HG03139 (cell line): ENCODE results near the gene IPP.
"Not testable (repeated sequence)": the region's sequence is repeated elsewhere in the genome, so short reads cannot be mapped to it uniquely, and the experiment has no call there.

Experiments
- ATAC-seq: cut with Tn5 transposase; IDR thresholded peaks from one replicate; pipeline ENCODE4 v1.9.1; 2021; ENCODE audit not compliant: unreplicated experiment

IPP gene

DNA sequence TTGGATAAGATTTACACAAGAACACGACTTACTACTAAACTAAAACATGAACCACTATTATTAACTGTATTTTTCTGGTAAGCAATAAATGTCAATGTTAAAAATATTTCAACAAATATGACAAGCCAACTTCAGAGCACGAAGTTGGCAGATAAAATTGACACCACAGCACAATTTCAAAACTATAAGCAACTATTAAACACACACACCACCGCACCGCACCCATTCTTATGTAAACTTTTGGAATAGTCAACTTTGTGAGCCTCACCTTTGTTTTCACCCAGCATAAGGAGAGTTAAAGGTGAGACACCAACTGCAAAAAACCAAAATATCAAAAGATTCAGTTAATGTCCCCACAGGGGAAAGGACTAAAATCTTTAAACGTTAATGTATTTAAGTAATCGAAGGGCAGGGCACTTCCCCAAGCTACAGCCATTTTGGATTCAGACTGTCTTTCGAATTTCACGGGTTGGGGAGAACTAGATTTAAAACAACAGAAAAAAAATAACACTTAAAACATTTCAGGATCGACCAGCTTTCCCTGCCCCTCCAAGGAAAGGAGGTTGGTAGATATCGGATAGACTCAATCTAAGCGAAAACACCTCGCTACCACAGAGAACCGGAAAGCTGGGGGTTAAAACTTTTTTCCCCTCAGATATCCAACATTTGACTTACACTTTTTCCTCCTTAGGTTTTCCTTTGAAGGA lies 65.0 kb downstream of the IPP start:
- no peak for ATAC-seq

DNA sequence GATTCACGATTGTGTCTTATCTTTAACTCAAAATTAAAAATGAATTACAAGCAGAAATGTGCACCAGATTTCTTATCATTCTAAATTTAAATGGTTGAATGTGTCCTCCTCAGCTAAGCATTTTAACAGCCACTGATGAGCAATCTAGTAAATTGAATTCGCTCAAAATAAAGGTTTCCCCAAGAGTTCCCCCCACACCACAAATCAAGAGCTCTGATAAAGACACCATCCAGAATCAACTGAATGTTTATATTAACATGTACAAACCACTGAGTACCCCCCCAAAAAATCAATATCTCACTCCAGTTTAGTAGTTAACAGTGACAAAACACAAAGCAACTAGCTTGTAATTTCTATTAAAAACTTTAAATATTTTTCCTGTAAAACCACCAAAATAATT lies 66.1 kb downstream of the IPP start:
- no peak for ATAC-seq

DNA sequence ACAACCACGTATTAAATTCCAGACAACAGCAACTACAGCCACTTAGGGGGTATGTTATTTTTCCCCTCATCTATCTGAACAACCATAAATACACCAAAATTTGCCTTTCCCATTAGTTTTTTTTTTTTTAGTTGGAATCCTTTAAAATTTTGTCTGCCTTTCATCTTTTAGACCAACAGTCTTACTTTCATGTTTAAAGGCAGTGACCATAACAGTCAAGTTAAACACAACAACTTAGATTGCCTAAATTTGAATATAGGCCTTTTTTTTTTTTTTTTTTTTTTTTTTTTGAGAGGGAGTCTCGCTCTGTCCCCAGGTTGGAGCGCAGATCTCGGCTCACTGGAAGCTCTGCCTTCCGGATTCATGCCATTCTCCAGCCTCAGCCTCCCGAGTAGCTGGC lies 67.5 kb downstream of the IPP start:
- ATAC-seq = no peak

DNA sequence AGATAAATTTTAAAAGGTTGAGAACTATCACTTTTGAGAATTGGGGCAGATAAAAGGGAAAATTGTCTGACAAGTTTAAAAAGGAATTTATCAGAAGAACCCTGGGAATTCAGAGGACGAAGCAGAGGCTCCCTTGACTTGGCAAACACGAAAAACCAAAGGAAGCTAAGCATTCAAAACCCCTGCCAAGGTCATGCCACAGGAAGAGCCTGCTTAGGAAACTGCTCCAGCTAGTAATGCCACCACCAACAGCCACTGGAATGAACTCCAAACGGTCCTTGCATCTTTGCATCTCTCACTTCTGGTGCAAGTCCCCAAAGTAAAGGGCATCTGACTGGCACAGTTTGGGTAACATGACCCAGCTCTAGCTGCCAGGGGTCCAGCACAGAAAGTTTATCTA lies 71.3 kb downstream of the IPP start:
- ATAC-seq = no peak

DNA sequence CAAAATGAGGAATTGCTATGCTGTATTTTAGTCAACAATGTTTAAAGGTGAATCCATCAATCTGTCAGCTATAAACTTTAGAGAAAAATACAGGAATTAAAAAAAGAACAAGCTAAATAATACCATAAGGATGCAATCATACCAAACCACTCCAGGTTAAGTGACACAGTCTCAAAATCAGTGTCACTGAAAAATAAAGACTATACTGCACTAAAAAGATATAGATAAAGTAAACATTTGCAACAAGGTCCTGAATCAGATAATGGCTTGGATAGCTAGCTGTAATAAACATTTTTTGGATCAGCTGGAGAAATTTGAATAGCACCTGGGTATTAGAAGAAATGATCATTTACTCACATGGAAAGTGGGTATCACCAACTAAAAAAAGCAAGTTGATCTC lies 72.0 kb downstream of the IPP start:
- no peak for ATAC-seq

DNA sequence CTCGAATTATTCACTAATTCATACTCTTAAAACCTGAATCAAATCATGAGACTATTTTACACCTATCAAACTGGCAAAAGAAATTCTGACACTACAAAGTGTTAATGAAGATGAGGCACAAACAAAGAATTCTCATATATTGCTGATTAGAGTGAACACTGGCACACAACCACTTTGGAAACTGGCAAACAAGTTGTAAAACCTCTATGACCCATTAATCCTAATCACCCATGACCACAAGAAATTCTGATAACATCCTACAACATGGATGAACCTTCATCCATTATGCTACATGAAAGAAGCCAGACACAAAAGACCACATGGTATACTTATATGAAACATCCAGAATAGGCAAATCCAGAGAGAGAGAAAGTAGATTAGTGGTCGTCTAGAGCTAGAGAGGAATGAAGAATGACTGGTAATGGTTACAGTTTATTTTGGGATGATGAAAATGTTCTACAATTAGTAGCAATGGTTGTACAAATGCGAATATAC lies 72.7 kb downstream of the IPP start:
- ATAC-seq = no peak

DNA sequence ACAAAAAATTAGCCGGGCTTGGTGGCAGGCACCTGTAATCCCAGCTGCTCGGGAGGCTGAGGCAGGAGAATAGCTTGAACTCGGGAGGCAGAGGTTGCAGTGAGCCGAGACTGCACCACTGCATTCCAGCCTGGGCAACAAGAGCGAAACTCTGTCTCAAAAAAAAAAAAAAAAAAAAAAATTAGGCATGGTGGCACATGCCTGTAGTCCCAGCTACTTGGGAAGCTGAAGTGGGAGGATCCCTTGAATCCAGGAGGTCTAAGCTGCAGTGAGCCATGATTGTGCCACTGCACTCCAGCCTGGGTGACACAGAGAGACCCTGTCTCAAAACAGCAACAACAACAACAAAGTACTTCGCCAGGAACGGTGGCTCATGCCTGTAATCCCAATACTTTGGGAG lies 73.9 kb downstream of the IPP start:
- ATAC-seq = not testable (repeated sequence)

DNA sequence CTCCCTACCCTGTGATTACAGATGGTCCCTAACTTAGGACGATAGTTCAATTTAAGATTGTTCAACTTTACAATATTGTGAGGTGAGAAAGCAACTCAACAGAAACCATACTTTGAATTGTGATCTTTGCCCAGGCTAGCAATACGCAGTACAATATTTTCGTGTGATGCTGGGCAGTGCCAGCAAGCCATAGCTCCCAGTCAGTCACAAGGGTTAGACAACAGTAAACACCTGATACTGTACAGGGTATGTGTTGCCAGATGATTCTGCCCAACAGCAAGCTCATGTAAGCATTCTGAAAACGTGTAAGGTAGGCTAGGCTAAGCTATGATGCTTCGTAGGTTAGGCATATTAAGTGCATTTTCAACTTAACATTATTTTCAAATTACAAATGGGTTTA lies 76.0 kb downstream of the IPP start:
- ATAC-seq = no peak

DNA sequence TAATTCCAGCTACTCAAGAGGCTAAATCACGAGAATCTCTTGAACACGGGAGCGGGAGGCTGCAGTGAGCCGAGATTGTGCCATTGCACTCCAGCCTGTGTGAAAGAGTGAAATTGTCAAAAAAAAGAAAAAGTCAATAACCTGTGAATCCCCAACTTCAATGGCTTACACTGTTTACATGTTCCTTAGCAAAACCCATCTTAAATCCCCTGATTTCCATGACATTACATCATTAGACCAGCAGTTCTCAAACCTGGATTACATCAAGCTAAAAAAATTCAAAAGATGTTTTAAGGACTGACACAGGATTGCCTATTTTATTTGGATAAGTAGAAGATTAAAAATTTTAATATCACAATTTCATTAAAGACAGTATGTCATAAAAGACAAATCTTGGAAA lies 76.5 kb downstream of the IPP start:
- no peak for ATAC-seq

DNA sequence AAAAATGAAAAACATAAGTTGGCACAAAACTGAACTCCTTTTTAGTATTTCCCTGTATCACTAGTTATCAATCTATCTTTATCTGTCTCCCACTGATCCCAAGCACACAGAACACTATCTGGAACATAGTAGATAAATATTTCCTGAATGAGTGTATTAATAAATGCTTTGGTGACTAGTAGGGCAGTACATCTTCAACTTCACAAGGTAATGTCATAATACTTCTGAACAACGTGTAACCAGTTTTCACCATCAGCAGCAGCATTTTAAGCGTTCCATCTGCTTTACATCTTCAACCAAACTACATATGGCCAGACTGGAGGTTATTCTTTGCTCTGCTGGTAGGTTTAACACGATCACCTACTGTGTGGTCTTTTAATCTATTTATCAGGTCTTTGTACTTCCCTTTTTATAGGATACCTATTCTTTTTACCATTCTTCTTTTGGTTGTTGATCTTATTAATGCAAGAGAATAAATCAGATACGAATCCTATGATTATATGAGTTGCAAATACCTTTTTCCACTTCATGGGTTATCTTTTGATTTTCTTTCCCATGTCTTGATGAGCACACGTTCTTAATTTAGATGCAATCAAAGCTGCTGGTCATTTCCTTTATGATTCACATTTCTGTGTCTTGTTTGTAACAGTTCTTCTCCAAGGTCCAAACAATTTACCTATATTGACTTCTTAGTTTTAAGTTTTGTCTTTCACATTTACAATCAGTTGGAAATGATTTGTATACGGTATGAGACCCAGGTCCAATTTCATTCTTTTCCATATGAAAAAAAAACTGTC lies 80.4 kb downstream of the IPP start:
- ATAC-seq = no peak

DNA sequence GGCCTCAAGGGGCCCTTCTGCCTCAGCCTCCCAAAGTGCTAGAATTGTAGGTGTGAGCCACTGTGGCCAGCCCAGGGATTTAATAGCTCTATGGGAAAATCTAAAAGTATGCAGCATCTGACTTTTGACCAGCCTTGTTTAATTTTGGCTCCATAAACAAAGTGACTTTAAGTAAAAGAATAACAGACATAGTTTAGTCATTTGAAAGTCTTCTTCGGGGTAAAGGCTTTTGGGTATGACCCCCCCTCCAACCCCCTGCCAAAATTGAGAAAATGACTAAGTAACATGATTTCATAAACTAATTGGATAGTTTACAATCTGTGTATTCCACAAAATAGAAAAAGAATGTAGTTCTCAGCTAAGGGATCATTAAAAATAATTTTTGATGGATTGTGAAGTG lies 81.1 kb downstream of the IPP start:
- ATAC-seq = no peak

DNA sequence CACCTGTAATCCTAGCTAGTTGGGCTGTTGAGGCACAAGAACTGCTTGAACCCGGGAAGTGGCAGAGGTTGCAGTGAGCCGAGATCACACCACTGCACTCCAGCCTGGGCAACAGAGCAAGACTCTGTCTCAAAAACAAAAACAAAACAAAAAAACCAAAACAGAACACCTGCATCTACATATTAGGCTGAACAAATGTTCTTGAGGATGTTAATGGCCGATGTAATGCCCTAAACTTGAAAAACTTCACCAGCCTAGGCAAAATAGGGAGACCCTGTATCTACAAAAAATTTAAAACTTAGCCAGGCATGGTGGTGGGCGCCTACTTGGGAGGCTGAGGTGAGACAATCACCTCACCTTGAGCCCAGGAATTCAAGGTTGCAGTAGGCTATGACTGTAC lies 81.9 kb downstream of the IPP start:
- ATAC-seq = no peak

DNA sequence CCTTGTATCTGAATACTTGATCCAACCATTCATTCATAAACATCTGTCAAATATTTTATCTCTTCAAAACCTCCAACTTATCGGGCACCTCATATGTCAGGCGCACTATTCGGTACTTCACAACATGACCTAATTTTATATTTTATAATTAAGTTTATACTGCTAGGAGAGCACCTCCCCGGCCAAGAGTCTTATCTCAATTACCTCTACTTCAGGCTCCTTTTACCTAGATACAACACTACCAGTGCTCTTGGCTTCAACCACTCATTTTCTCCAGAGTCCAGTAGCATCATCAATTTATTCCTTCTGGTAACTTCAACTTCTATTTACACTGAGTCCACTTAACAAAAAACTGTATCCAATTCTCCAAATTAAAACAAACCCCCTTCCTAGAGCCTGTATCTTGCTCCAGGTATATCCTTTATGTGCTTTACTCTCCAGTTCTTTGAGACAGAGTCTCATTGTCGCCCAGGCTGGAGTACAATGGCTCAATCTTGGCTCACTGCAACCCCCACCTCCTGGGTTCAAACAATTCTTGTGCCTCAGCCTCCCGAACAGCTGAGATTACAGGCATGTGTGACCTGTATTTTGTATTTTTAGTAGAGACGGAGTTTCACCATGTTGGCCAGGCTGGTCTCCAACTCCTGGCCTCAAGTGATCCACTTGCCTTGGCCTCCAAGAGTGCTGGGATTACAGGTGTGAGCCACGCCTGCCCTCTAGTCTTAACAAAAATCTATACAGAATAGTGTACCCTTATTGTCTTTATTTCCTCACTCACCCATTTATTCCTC lies 82.9 kb downstream of the IPP start:
- no peak for ATAC-seq

DNA sequence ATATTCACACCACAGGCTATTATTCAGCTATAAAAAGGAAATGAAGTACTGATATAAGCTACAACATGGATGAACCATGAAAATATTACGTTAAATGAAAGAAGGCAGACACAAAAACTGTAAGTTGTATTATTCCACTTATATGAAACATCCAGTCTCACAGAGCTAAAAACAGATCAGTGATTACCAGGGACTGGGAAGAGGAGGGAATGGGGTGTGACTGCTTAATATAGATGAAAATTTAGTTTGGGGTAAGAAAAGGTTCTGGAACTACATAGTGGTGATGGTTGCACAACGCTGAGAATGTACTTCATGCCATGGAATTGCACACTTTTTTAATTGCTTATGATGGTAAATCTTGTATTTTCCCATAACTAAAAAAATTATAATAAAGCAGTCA lies 83.6 kb downstream of the IPP start:
- no peak for ATAC-seq

DNA sequence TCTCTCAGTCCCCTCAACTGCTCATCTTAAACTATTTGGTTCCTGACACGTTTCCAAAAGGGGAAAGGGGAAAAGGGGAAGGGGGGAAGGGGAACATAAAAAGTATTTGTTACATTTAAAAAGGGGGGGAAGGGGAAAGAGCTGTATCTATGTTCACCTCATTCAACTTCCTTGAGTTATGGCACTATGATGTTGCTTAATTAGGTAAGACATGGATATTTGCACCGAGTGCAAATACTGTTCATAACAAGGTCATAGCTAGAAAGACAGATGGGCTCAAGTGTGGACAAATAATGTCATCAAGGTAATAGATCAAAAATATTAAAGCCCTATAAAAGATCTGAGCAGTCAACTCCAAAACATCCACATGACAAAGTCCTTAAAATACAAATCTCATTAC lies 90.1 kb downstream of the IPP start:
- no peak for ATAC-seq

DNA sequence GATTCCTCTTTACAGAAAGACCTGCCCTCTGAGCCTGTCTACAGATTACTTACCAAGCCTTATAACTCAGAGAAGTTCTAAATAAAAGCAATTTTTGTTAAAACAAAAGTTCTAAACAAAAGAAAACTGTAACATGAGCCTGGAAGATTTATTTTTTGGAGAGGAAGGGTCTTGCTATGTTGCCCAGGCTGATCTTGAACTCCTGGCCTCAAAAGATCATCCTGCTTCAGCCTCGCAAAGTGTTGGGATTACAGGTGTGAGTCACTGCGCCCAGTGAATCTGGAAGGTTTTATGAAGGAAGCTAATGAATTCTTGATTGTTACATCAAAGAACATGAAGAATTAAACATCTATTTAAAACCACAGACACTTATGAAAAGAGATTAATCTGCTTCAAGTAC lies 91.2 kb downstream of the IPP start:
- ATAC-seq = no peak

DNA sequence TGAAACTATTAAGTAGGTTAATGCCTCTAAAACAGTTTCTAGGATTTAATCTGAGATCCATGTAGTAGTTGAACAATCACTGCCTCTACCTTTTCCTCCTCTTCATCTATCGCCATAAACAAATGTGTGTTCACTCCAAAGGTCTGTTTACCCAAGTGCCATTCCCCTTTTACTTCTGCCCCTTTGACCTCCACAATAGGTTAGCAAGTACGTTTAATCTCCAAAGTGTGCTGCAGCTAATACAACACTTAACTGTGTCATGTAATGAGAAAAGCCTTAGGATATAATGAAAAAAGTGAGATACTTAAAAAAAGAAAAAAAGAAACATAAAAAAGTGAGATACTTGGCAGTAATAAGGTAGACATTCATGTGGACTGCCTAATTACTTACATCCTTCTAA lies 92.3 kb downstream of the IPP start:
- ATAC-seq = no peak

DNA sequence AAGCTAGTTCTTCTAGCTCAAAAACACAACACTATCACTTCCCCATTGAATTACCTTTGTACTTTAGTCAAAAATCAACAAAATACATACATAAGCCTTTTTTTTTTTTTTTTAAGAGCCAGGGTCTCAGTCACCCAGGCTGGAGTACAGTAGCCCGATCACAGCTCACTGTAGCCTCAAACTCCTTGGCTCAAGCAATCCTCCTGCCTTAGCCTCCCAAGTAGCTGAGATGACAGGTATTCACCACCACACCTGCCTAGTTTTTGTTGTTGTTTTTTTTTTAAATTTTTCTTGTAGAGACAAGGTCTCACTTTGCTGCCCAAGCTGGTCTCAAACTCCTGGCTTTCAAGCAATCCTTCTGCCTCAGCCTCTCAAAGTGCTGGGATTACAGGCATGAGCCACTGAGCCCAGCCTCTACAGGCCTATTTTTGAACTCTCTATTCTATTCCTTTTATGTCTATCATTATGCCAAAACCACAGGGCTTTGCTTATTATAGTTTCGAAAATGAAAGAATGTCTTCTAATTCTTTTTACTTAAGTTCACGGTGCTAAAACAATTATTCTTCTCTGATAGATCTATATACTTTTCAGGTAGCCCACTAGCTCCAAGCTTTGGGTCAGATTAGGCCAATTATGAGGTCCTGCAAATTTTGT lies 93.8 kb downstream of the IPP start:
- no peak for ATAC-seq

DNA sequence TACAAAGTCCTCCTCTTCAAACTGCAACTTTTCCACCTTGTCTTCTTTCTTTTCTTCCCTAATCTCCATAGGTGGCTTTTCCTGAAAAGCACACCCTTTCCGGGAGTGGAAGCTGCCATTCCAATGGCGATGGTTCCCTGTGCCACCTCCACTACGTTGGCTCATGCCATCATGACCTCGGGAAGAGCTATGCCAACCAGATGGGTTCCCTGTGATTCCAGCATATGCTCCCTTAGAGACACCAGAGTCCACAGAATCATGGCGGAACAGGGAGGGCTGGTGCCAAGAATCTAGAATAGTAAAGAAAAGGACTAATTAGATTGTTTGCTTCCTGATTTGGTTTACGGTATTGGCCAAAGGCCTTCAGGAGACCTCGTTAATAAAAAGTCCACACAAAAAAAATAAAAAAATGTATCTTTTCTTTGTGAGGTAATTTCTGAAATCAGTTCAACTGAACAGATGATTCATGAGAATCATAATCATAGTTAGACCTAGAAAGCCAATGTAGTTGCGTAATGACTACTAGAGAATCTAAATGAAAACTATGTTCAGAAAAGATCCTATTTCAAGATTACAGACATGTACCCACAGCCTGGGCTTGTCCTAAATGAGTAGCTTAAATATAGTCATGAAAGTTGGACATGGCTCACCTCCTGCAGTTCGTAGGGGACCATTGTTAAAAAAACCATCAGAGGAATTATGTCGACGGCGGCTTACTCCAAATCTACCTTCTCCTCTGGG lies 95.7 kb downstream of the IPP start:
- ATAC-seq = no peak
